ENCODE results near the gene FAM81A.

The FAM81A gene

GRCh38 chr15:59413577-59413976, 24.4 kb upstream of the FAM81A start:
- no peak for TF ChIP-seq CTCF (IDR thresholded peaks at IDR 0.05)
- no peak overlapping the region for H3K4me3 ChIP-seq (ENCODE audit: low read depth in 1 of 2, low read length in 1 of 2)
- H3K27me3 ChIP-seq = peaks cover 12% of the 10 kb centered on the region

GRCh38 chr15:59416816-59417215, 21.2 kb upstream of the FAM81A start:
- Histone ChIP-seq H3K27ac (no peak overlapping the region), H3K9me3 (no peaks in the 10 kb centered on the region), H3K4me1 (ENCODE audit: control insufficient read depth in 1 of 2, insufficient read depth in 1 of 2, low read depth in 1 of 2, low read length in 1 of 2) (no peaks in the 10 kb centered on the region), H3K36me3 (no peaks in the 10 kb centered on the region), H3K4me3 (ENCODE audit: low read depth in 1 of 2, low read length in 1 of 2) (no peak overlapping the region), H3K27me3 (peaks cover 23% of the 10 kb centered on the region)
- TF ChIP-seq CTCF (IDR thresholded peaks at IDR 0.05) = no peak

More at GRCh38 chr15:59413577-59413976, 24.4 kb upstream of the FAM81A start:
- Histone ChIP-seq H3K36me3 (no peaks in the 10 kb centered on the region), H3K4me1 (ENCODE audit: control insufficient read depth in 1 of 2, insufficient read depth in 1 of 2, low read depth in 1 of 2, low read length in 1 of 2) (no peaks in the 10 kb centered on the region), H3K27ac (no peak overlapping the region), H3K9me3 (no peaks in the 10 kb centered on the region)

- H3K27me3 ChIP-seq = peaks cover 32% of the 10 kb centered on the region
- H3K4me1 ChIP-seq (ENCODE audit: control insufficient read depth in 1 of 2, insufficient read depth in 1 of 2, low read depth in 1 of 2, low read length in 1 of 2) = no peaks in the 10 kb centered on the region
- TF ChIP-seq CTCF (IDR thresholded peaks at IDR 0.05) = no peak
- H3K27ac ChIP-seq = no peak overlapping the region
- H3K36me3 ChIP-seq = no peaks in the 10 kb centered on the region
- H3K4me3 ChIP-seq (ENCODE audit: low read depth in 1 of 2, low read length in 1 of 2) = no peak overlapping the region
- H3K9me3 ChIP-seq = no peaks in the 10 kb centered on the region
Observed at GRCh38 chr15:59419170-59419569, 18.8 kb upstream of the FAM81A start.

GRCh38 chr15:59420108-59420507, 17.9 kb upstream of the FAM81A start:
- no peak for TF ChIP-seq CTCF (IDR thresholded peaks at IDR 0.05)
- Histone ChIP-seq H3K4me3 (ENCODE audit: low read depth in 1 of 2, low read length in 1 of 2) (no peak overlapping the region), H3K36me3 (no peaks in the 10 kb centered on the region), H3K9me3 (no peaks in the 10 kb centered on the region), H3K27me3 (peaks cover 41% of the 10 kb centered on the region), H3K4me1 (ENCODE audit: control insufficient read depth in 1 of 2, insufficient read depth in 1 of 2, low read depth in 1 of 2, low read length in 1 of 2) (no peaks in the 10 kb centered on the region), H3K27ac (no peak overlapping the region)

GRCh38 chr15:59420986-59421618, 16.9 kb upstream of the FAM81A start:
- H3K27me3 ChIP-seq = peaks cover 49% of the 10 kb centered on the region
- TF ChIP-seq CTCF (IDR thresholded peaks at IDR 0.05) = no peak

More at GRCh38 chr15:59420986-59421618, 16.9 kb upstream of the FAM81A start:
- Histone ChIP-seq H3K36me3 (no peaks in the 10 kb centered on the region), H3K4me3 (ENCODE audit: low read depth in 1 of 2, low read length in 1 of 2) (no peak overlapping the region), H3K27ac (no peak overlapping the region), H3K9me3 (no peaks in the 10 kb centered on the region), H3K4me1 (ENCODE audit: control insufficient read depth in 1 of 2, insufficient read depth in 1 of 2, low read depth in 1 of 2, low read length in 1 of 2) (no peaks in the 10 kb centered on the region)

Data from neutrophil (primary cell).